GM21390 (cell line): ENCODE results near the gene KDM3A.
"Not testable (repeated sequence)": the region's sequence is repeated elsewhere in the genome, so short reads cannot be mapped to it uniquely, and the experiment has no call there.

Experiments used
- ATAC-seq: cut with Tn5 transposase; IDR thresholded peaks from one replicate; pipeline ENCODE4 v1.9.1; 2021; ENCODE audit not compliant: unreplicated experiment

Gene KDM3A

DNA sequence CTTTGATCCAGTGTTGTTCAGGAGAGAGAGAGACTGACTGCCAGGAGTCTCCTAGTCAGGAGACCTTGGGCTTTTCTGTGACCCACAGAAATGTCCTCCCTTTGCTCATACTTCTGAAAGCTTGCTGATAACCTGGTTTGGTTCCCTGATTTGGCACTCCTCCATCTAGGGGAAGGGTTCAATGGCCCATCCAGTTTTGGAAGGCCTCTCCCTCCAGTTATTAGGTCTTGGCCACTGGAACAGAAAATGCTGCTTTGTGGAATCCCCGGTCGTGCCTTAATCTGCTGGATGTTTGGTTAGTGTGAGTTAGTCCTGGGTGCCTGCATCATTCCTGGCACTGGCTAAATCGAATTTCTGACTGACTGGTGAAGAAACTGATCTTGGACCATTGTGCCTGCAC lies 35.7 kb downstream of the KDM3A start:
- no peak for ATAC-seq

GRCh38 chr2:86477349-86477748 lies 36.2 kb downstream of the KDM3A start:
- no peak for ATAC-seq

DNA sequence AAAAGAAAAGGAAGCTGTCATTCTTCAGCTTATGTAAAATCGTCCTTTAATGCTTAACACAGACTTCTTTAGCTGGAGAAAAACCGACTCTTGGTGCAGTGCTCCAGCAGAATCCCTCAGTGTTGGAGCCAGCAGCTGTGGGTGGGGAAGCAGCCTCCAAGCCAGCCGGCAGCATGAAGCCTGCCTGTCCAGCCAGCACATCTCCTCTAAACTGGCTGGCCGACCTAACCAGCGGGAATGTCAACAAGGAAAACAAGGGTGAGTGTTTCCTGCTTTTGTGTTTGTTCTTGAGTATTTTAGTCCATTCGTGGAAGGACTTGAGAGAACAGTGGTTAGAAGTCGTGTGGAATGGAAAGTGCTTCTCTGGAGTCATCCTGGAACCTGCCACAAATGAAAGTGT lies 38.9 kb downstream of the KDM3A start:
- no peak for ATAC-seq

DNA sequence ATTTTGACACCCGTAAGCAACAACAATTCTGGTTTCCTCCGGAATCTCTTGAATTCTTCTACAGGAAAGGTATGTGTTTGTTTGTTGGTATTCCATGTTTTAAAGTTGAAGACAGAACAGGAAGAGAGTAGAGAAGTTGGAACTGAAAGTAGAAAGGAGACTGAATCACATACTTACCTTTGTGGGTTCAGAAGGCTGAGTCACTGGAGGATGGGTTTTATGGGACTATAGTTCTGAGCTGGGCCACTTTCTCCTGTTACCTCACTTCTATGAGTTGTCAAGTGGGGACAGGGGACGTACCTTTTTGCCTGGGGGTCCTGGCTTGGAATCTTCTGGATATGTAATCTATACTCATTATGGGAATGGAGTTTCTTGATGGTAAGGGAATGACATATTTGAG lies 40.9 kb downstream of the KDM3A start:
- ATAC-seq: no peak

DNA sequence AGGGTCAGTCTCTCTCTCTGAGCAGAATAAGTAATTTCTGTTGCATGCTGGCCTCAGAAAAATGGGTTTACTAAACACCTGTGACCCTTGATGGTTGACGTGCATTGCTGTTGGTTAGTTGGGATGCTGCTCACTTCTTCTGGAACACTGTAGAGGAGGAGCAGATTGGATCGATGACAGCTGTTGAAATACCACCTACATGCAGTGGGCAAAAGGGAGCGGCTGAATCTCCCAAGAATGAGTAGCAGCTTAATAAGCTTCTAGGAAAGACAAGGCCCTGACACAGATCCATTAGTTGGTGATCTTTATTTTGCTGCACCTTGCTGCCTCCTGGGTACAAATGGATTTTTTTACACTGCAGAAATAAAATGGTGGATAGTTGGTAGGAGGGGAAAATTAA lies 43.2 kb downstream of the KDM3A start:
- no peak for ATAC-seq

DNA sequence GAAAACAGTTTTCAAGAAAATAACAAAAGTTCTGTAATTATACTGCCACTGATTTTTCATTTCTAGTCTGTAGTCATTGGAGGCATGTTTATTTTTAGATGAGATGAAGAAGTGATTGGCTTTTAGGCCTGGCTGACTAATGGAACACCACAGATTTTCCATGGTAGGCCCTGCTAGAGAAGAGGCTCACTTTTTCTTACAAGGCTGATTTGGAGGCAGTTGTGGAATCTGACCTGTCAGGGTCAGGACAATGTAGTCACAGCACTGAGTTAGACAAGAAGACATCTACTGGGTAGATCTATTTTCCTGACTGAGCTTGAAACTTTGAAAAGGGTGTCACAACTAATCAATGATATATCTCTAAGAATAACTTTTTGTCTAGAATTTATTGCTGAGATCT lies 43.9 kb downstream of the KDM3A start:
- ATAC-seq: no peak

- no peak for ATAC-seq
Measured at GRCh38 chr2:86485802-86486201, 44.6 kb downstream of the KDM3A start.

GRCh38 chr2:86487062-86487461 lies 45.9 kb downstream of the KDM3A start:
- no peak for ATAC-seq

- no peak for ATAC-seq
Measured at GRCh38 chr2:86488561-86489250, 47.5 kb downstream of the KDM3A start.

- no peak for ATAC-seq
Measured at GRCh38 chr2:86489542-86489941, 48.4 kb downstream of the KDM3A start.

DNA sequence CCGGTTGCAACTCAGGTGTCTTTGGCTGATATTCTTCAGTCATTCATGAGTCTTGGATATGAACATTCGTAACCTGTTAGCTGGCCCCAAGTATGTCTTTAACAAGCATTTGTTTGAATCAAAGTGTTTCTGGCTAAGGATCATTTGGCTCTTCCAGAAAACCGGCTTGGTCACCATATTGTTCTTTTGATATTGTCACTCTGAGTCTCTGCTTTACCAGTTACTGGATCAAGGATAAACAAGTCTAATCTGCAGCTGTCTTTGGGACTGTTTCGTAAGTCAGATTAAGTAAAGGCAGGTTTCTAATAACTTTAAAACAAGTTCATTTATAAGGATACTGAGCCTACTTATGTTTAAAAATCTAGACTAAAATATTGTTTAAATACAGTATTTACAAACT lies 49.1 kb downstream of the KDM3A start:
- no peak for ATAC-seq

DNA sequence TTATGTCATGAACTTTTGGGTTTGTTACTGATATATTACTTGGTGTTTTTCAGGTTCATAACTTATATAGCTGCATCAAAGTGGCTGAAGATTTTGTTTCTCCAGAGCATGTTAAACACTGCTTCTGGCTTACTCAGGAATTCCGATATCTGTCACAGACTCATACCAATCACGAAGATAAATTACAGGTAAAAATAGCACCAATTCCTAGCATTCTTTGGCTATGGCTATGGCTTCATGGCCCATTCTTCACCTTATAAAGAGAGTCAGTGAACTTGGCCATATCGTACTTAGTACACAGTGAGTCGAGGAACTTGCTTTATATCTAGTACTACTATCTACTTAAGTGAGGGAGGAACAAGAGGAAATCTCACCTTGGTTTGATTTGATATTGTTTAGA lies 49.9 kb downstream of the KDM3A start:
- ATAC-seq: no peak

- no peak for ATAC-seq
Measured at GRCh38 chr2:86492048-86492453, 50.9 kb downstream of the KDM3A start.

- not testable (repeated sequence) for ATAC-seq
Measured at GRCh38 chr2:86496391-86496790, 55.2 kb downstream of the KDM3A start.

GRCh38 chr2:86498468-86499260 lies 57.5 kb downstream of the KDM3A start:
- ATAC-seq: no peak

GRCh38 chr2:86499326-86499725 lies 58.2 kb downstream of the KDM3A start:
- no peak for ATAC-seq

GRCh38 chr2:86500325-86501083 lies 59.3 kb downstream of the KDM3A start:
- ATAC-seq: no peak

DNA sequence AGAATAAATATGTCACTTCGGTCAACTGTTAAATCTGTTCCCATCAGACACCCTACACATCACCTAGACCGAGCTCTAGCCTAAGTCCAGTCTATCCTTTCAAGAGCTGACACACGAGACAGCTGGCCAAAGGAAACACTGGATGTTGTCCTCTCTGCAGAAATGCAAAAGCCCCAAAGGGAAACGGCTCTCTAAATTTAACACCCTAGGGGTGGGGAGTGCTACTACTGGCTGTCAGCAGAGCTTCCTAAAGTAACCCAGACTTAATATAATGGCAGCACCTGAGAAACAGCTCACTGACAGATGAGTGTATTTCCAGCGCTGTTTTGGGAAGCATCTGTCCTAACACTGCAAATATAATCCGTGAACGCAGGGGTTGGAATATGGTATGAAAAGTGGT lies 66.4 kb downstream of the KDM3A start:
- ATAC-seq: no peak

DNA sequence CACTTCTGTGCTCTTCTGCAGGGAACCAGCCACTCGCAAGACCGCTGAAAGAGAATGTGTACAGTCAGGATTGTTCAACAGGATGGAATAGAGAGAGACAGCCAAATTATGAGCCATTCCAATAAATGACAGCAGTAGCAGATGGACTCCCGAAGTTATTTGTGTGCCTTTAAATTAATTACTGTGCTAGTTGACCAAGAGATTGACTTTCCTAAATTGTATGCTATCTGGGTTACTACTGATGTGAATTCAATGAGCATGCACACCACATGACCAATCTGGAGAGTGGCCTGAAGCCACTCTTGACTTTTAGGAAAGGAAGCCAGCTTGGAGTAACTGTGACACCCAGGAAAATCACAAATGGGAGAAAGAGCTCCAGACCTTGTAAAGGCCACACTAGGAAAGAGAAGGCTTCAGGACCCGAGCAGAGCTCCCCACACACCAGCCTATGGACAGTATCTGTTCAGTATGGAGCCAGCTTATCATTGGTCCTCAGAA lies 69.3 kb downstream of the KDM3A start:
- no peak for ATAC-seq

GRCh38 chr2:86512034-86512433 lies 70.9 kb downstream of the KDM3A start:
- no peak for ATAC-seq

DNA sequence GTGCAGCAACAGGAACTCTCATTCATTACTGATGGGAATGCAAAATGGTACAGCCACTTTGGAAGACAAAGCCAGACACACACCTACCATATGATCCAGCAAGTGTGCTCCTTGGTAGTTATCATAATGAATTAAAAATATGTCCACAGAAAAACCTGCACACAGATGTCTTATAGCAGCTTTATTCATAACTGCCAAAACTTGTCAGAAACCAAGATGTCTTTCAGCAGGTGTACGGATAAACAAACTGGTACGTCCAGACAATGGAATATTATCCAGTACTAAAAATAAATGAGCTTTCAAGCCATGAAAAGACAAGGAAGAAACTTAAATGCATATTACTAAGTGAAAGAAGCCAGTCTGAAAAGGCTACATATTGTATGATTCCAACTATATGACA lies 71.7 kb downstream of the KDM3A start:
- no peak for ATAC-seq
